ENCODE results near the gene AARS2.

AARS2 gene

GRCh38 chr6:44298055-44298803 is 14.9 kb downstream of the AARS2 start:
- no peak for DNase-seq

GRCh38 chr6:44297063-44298038 is 15.8 kb downstream of the AARS2 start:
- DNase-seq, result no peak

- DNase-seq, result no peak
Observed at GRCh38 chr6:44294832-44295791, 18.0 kb downstream of the AARS2 start.

- no peak for DNase-seq
Observed at GRCh38 chr6:44292661-44293365, 20.3 kb downstream of the AARS2 start.

- no peak for DNase-seq
Observed at GRCh38 chr6:44291841-44292240, 21.3 kb downstream of the AARS2 start.

- DNase-seq, result no peak
Observed at GRCh38 chr6:44289726-44290260, 23.4 kb downstream of the AARS2 start.

- DNase-seq, result no peak
Observed at GRCh38 chr6:44286747-44287146, 26.4 kb downstream of the AARS2 start.

- no peak for DNase-seq
Observed at GRCh38 chr6:44286285-44286565, 26.9 kb downstream of the AARS2 start.

- no peak for DNase-seq
Observed at GRCh38 chr6:44285552-44286284, 27.4 kb downstream of the AARS2 start.

GRCh38 chr6:44284867-44285266 is 28.3 kb downstream of the AARS2 start:
- no peak for DNase-seq

GRCh38 chr6:44284121-44284520 is 29.0 kb downstream of the AARS2 start:
- DNase-seq, result no peak

GRCh38 chr6:44278774-44279697 is 34.1 kb downstream of the AARS2 start:
- no peak for DNase-seq

- DNase-seq, result no peak
Observed at GRCh38 chr6:44278315-44278714, 34.8 kb downstream of the AARS2 start.

GRCh38 chr6:44277763-44278162 is 35.4 kb downstream of the AARS2 start:
- no peak for DNase-seq

GRCh38 chr6:44276667-44277640 is 36.2 kb downstream of the AARS2 start:
- DNase-seq, result no peak

GRCh38 chr6:44275749-44276648 is 37.1 kb downstream of the AARS2 start:
- no peak for DNase-seq

- no peak for DNase-seq
Observed at GRCh38 chr6:44275271-44275748, 37.8 kb downstream of the AARS2 start.

- DNase-seq, result no peak
Observed at GRCh38 chr6:44273617-44274016, 39.5 kb downstream of the AARS2 start.

Data from CD4-positive, alpha-beta T cell treated with Interferon gamma for 1 hour (primary cell).